Lower lobe of right lung (tissue), 2 donors: ENCODE results near the gene PLEKHM3. TPM values are rescaled to one million over a fixed set of nuclear protein-coding genes. Genes with fewer than 3 reads are reported as not detected.
"Not testable (repeated sequence)": the region's sequence is repeated elsewhere in the genome, so short reads cannot be mapped to it uniquely, and the experiment has no call there.

ENCODE experiments used
- ATAC-seq, 2 donors: fragments of 200-7000 bp; cut with Tn5 transposase; one replicate each; pipeline ENCODE4 v1.9.1; 2020 to 2022; ENCODE audit warnings: mild to moderate bottlenecking in 2 of 2, moderate library complexity in 2 of 2
- DNase-seq: peaks from one replicate; pipeline ENCODE4 v3.0.0-alpha.2; 2020
- H3K27ac ChIP-seq: fragments of 200-600 bp; one replicate; pipeline ENCODE4 v1.8.0; 2022
- H3K27me3 ChIP-seq: fragments of 200-600 bp; one replicate; pipeline ENCODE4 v1.8.0; 2022; ENCODE audit warnings: low read depth
- H3K36me3 ChIP-seq: fragments of 200-600 bp; one replicate; pipeline ENCODE4 v1.8.0; 2022; ENCODE audit warnings: mild to moderate bottlenecking
- H3K4me1 ChIP-seq: fragments of 200-600 bp; one replicate; pipeline ENCODE4 v1.8.0; 2022
- H3K4me3 ChIP-seq: fragments of 200-600 bp; one replicate; pipeline ENCODE4 v1.8.0; 2022; ENCODE audit warnings: mild to moderate bottlenecking
- H3K9me3 ChIP-seq: fragments of 200-600 bp; one replicate; pipeline ENCODE4 v1.8.0; 2022
- intact Hi-C: fragments of 100-400 bp; cut with DNase I; formaldehyde crosslinking; loops from one replicate; pipeline ENCODE4 v1.11.0; 2022
- total RNA-seq: library from RNA; stranded (reverse); fragmentation: NEBNext Ultra II Directional; extraction: Animal tissue kit (Norgen Biotek cat#: 25700); gene quantifications from one replicate; pipeline ENCODE4 v1.2.1, GENCODE V29; 2021
- TF ChIP-seq, protein P1 (sequence below): fragments of 200-600 bp; IDR thresholded peaks from one replicate; pipeline ENCODE4 v1.8.0; 2022; ENCODE audit warnings: antibody characterized with exemption, mild to moderate bottlenecking
- donor health status: DM: no; HTN: yes; CAD: no; lungs with severe emphysema.

PLEKHM3 gene
- total RNA-seq, 1 donor from 2014 or later, result 25.8 TPM

DNA sequence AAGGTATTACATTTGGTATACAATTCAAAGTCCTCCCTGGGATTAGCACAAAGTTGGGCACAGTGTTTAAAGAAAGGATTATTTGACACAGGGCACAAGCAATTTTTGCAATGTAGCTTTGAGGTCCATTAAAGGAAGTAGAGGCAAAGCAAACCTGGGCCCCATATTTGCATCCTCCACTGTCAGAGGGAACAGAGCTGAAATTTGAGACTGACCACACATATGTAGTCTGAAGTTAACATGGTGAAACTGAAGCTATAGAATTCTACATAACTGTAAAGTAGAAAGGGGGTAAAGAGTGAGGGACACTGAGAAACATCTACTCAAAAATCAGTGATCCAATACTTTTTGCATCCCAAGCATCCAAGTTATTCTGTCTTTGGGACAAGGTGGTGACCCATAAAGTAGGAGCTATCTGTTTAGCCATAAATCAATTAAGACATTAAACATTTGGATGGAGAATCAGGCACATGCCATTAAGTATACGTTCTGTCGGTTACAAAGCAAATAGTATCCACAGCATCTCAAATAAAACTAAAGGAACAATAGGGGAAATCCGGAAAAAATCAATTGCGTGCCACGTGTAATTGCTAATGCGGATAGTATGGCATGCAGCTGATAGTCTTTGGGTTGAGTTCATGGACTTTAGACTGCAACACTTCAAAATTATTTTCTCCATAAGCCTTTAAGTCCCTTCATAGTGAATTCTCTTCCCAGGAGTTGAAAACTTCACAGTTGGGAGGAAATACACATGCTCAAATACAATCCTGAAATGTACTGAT is 72.6 kb downstream of the PLEKHM3 start:
- no peak for DNase-seq
- Histone ChIP-seq H3K9me3 (no peaks in the 10 kb centered on the region), H3K36me3 (no peaks in the 10 kb centered on the region), H3K27me3 (no peaks in the 10 kb centered on the region), H3K4me1 (no peaks in the 10 kb centered on the region), H3K4me3 (no peak overlapping the region), H3K27ac (no peak overlapping the region)
- TF ChIP-seq, protein P1, sequence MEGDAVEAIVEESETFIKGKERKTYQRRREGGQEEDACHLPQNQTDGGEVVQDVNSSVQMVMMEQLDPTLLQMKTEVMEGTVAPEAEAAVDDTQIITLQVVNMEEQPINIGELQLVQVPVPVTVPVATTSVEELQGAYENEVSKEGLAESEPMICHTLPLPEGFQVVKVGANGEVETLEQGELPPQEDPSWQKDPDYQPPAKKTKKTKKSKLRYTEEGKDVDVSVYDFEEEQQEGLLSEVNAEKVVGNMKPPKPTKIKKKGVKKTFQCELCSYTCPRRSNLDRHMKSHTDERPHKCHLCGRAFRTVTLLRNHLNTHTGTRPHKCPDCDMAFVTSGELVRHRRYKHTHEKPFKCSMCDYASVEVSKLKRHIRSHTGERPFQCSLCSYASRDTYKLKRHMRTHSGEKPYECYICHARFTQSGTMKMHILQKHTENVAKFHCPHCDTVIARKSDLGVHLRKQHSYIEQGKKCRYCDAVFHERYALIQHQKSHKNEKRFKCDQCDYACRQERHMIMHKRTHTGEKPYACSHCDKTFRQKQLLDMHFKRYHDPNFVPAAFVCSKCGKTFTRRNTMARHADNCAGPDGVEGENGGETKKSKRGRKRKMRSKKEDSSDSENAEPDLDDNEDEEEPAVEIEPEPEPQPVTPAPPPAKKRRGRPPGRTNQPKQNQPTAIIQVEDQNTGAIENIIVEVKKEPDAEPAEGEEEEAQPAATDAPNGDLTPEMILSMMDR, result no peak
- intact Hi-C loops, result no loop called here
- ATAC-seq, result no peak

DNA sequence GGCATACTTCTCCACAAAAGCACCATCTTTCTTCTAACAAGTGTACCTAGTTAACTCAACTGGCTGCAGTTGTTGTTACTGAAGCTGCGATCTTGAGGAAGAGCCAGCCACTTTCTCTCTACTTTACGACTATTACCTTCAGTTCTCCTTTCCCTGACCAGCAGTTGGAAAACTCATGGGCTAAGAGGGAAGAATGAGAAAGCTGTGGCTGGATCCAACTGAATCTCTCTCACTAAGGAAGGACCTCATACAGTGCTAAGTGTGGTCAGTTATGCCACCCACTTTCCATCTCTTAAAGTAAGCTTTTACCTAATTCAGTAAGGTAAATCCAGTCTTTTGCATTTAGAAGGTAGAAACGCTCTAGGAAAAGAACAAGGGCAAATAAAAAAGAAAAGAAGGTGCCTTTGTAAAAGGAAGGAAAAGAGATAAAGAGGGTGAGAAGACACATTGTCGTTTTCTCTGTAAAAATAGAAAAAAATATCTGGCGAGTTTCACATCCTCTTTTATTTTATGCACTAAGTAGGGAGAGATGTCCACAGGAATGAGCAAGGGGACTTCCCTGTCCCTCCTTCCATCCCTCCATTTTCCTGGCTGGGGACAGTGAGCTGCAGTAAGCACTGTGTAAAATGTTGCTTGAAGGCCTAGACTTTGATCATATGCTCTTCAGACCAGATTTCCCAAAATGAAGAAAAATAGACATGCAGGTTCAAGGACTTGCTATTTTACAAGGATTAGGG is 73.4 kb downstream of the PLEKHM3 start:
- Histone ChIP-seq H3K4me1 (no peaks in the 10 kb centered on the region), H3K27me3 (no peaks in the 10 kb centered on the region), H3K4me3 (no peak overlapping the region), H3K9me3 (no peaks in the 10 kb centered on the region), H3K36me3 (no peaks in the 10 kb centered on the region), H3K27ac (no peak overlapping the region)
- TF ChIP-seq, protein P1, result no peak
- DNase-seq, result no peak
- ATAC-seq, result no peak
- intact Hi-C loops, result no loop called here

DNA sequence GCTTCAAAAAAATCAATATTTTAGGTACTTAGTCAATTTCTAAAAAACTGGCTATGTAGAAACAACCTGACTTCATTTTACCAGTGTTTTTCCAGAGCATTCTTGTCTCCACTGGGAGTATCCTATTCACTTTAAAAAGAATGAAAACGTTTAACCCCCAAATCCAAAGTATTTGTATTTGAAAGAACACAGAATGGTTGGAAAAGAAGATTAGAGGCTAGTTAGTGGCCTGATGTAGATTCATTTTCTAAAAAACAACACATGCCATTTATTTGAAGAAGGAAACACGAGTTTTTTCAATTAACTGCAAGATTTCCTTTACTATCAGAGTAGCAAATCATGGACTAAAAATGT is 74.6 kb downstream of the PLEKHM3 start:
- H3K4me1 ChIP-seq, result no peaks in the 10 kb centered on the region
- H3K27me3 ChIP-seq, result no peaks in the 10 kb centered on the region
- H3K9me3 ChIP-seq, result no peaks in the 10 kb centered on the region
- H3K27ac ChIP-seq, result no peak overlapping the region
- intact Hi-C loops, result no loop called here
- no peak for DNase-seq
- H3K4me3 ChIP-seq, result no peak overlapping the region
- TF ChIP-seq, protein P1, result no peak
- ATAC-seq, result no peak
- H3K36me3 ChIP-seq, result no peaks in the 10 kb centered on the region

DNA sequence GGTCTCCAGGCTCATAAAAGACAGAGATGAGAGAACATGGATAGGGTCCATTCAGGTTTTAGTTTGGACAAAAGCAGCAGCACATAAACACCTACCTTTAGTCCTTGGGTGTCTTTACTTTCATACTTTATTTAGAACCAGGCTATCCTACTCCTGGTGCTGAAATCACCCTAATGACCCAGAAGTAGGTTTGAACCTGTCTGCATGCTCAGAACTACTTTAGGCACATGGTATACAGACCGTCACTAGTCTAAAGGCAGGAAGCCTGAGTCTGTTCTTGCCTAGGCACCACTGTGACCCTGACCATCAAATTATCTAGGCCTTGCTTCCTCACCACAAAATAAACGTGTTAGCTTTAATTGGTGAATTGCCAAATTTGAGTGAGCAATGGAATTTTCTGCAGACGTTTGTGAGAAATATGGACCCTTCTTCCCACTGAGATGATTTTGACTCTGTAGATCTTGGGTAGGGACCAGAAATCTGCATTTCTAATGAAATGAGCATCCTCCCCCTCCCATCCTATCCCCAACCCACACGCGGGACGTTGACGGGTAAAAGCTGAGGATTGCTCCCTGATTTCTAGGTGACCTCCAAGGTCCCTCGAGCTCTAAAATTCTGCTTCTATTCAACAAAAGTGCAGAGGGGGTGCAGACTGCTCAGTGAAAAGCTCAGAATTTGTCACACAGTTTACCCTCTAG is 75.1 kb downstream of the PLEKHM3 start:
- intact Hi-C loops, result no loop called here
- Histone ChIP-seq H3K9me3 (no peaks in the 10 kb centered on the region), H3K27me3 (no peaks in the 10 kb centered on the region), H3K4me3 (no peak overlapping the region), H3K27ac (no peak overlapping the region), H3K4me1 (no peaks in the 10 kb centered on the region), H3K36me3 (peaks cover 3% of the 10 kb centered on the region)
- no peak for ATAC-seq
- DNase-seq, result no peak
- TF ChIP-seq, protein P1, result no peak

DNA sequence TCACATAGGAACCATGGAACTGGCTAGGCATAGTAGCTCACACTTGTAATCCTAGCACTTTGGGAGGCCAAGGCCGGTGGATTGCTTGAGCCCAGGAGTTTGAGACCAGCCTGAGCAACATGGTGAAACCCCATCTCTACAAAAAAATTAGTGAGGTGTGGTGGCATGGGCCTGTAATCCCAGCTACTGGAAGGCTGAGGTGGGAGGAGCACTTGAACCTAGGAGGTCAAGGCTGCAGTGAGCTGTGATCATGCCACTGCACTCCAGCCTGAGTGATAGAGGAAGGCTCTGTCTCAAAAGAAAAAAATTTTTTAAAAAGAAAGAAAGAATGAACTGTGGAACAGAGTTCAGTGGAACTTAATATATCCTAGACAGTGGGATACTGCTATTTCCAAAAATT is 76.1 kb downstream of the PLEKHM3 start:
- H3K27ac ChIP-seq, H3K36me3 ChIP-seq, intact Hi-C loops, H3K4me1 ChIP-seq, H3K9me3 ChIP-seq, DNase-seq, H3K4me3 ChIP-seq, H3K27me3 ChIP-seq, ATAC-seq: not testable (repeated sequence)
